Endothelial cell of umbilical vein (primary cell): ENCODE measurements around the gene DSG2.

Experiments
- EZH2 ChIP-seq: IDR thresholded peaks from 2 replicates; pipeline ENCODE4 v1.6.1; 2012; ENCODE audit warnings: borderline replicate concordance, low read depth, mild to moderate bottlenecking, moderate library complexity, low read length, inconsistent platforms; ENCODE audit not compliant: severe bottlenecking
- FOS ChIP-seq: IDR thresholded peaks from 2 replicates; pipeline ENCODE4 v1.6.1; 2011; ENCODE audit warnings: mild to moderate bottlenecking, low read length, moderate library complexity, borderline replicate concordance; ENCODE audit not compliant: insufficient read depth
- GATA2 ChIP-seq: IDR thresholded peaks from 2 replicates; pipeline ENCODE4 v1.7.0; 2011; ENCODE audit warnings: low read depth, mild to moderate bottlenecking, moderate library complexity, mixed read lengths, low read length; ENCODE audit not compliant: insufficient read length, insufficient read depth
- JUN ChIP-seq: IDR thresholded peaks from 2 replicates; pipeline ENCODE4 v1.6.1; 2011; ENCODE audit warnings: borderline replicate concordance, low read depth; ENCODE audit not compliant: insufficient read length, insufficient read depth
- MYC ChIP-seq: IDR thresholded peaks from one replicate; pipeline ENCODE4 v1.6.1; 2011; ENCODE audit warnings: mild to moderate bottlenecking, low read depth, low read length
- POLR2A ChIP-seq: IDR thresholded peaks from 2 replicates; pipeline ENCODE4 v1.6.1; 2012; ENCODE audit warnings: low read depth, mild to moderate bottlenecking, control low read depth, low read length
- POLR2AphosphoS5 ChIP-seq: IDR thresholded peaks from 2 replicates; pipeline ENCODE4 v1.6.1; 2012; ENCODE audit warnings: low read depth, mild to moderate bottlenecking, control low read depth, low read length, moderate library complexity; ENCODE audit not compliant: insufficient read depth
- TF ChIP-seq, protein P1 (sequence below), 2 donors: IDR thresholded peaks; 1 replicate in 1 of 2; 2 replicates in 1 of 2; pipeline ENCODE4 v1.5.1; 2011; ENCODE audit warnings: low read length in 2 of 2, mild to moderate bottlenecking in 2 of 2, moderate library complexity in 2 of 2, control low read depth in 1 of 2, inconsistent platforms in 1 of 2, low read depth in 1 of 2; ENCODE audit not compliant: insufficient read depth in 1 of 2; ENCODE audit errors: extremely low read depth in 1 of 2
- TF ChIP-seq, protein P2 (sequence below): IDR thresholded peaks from 2 replicates; pipeline ENCODE4 v1.6.1; 2011; ENCODE audit not compliant: insufficient read depth, insufficient read length

DNA sequence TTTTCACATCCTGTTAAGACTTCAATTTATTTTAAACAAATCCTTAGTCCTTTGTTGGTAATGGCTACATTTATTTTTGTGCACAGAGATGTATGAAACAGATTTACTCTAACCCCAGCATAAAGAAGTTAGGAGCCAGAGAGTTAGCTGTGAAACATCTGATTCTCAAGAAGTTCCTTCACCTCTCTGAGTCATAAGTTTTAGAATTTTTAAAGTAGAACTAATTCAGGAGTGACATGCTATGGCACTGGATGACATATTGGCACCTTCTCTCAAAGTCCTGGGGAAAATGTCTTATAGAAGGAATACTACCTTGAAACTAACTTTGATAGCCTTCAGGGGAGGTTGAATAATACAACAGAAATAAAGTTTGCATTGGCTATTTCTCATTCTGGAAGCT, 6.4 kb upstream of the DSG2 start:
- TF ChIP-seq, protein P1, sequence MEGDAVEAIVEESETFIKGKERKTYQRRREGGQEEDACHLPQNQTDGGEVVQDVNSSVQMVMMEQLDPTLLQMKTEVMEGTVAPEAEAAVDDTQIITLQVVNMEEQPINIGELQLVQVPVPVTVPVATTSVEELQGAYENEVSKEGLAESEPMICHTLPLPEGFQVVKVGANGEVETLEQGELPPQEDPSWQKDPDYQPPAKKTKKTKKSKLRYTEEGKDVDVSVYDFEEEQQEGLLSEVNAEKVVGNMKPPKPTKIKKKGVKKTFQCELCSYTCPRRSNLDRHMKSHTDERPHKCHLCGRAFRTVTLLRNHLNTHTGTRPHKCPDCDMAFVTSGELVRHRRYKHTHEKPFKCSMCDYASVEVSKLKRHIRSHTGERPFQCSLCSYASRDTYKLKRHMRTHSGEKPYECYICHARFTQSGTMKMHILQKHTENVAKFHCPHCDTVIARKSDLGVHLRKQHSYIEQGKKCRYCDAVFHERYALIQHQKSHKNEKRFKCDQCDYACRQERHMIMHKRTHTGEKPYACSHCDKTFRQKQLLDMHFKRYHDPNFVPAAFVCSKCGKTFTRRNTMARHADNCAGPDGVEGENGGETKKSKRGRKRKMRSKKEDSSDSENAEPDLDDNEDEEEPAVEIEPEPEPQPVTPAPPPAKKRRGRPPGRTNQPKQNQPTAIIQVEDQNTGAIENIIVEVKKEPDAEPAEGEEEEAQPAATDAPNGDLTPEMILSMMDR (IDR thresholded peaks at IDR 0.05; ENCODE audit: extremely low read depth in 1 of 2, insufficient read depth in 1 of 2, low read depth in 1 of 2, low read length in 2 of 2), result no peak
- TF ChIP-seq GATA2 (no peak), EZH2 (no peak), POLR2A (no peak), JUN (no peak), POLR2AphosphoS5 (no peak), FOS (no peak), MYC (no peak)
- TF ChIP-seq, protein P2, sequence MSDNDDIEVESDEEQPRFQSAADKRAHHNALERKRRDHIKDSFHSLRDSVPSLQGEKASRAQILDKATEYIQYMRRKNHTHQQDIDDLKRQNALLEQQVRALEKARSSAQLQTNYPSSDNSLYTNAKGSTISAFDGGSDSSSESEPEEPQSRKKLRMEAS, result no peak
